Left forelimb (tissue), 1 donor: ENCODE data around the gene ZNF552.
A peak's percentile ranks its signal among the peaks of the same experiment; 100 is the strongest.

Experiments used
- DNase-seq: peaks from one replicate; pipeline ENCODE4 v3.0.0-alpha.2; 2018; ENCODE audit warnings: low spot score

Gene ZNF552

GRCh38 chr19:57776764-57777296, 37.9 kb downstream of the ZNF552 start:
- no peak for DNase-seq

GRCh38 chr19:57773488-57773887, 41.2 kb downstream of the ZNF552 start:
- DNase-seq = no peak

- no peak for DNase-seq
Observed at GRCh38 chr19:57771417-57771816, 43.3 kb downstream of the ZNF552 start.

- DNase-seq = peak; percentile 89
Observed at GRCh38 chr19:57769345-57770131, 45.2 kb downstream of the ZNF552 start, which contains the start of gene ZNF586. Gene ZNF586 (plus strand): TSS chr19:57769676. CDS start chr19:57769843, 167 bp downstream.

GRCh38 chr19:57759096-57759495, 55.6 kb downstream of the ZNF552 start:
- DNase-seq = no peak

GRCh38 chr19:57757941-57758340, 56.8 kb downstream of the ZNF552 start:
- DNase-seq = no peak
